Measurements from ENCODE around the gene FBXO41.

Gene FBXO41

GRCh38 chr2:73223821-73224220, 60.5 kb downstream of the FBXO41 start:
- 90 to 92% methylated on average over 4 of the region's 4 CpGs for WGBS, 2 experiments (ENCODE audit: insufficient coverage in 2 of 2)
- Histone ChIP-seq H3K4me3 (ENCODE audit: extremely low read depth, insufficient read depth, low read length, poor library complexity, severe bottlenecking) (no peak overlapping the region), H3K36me3 (ENCODE audit: control insufficient read depth, insufficient read depth, low read length) (peaks cover 83% of the 10 kb centered on the region), H3K27ac (ENCODE audit: low read depth, low read length, severe bottlenecking) (no peak overlapping the region), H3K4me1 (ENCODE audit: control insufficient read depth, insufficient read depth, low read length, poor library complexity, severe bottlenecking) (no peaks in the 10 kb centered on the region), H3K9me3 (ENCODE audit: control insufficient read depth, low read length) (no peaks in the 10 kb centered on the region)

- Histone ChIP-seq H3K9me3 (ENCODE audit: control insufficient read depth, low read length) (no peaks in the 10 kb centered on the region), H3K36me3 (ENCODE audit: control insufficient read depth, insufficient read depth, low read length) (peaks cover 42% of the 10 kb centered on the region), H3K4me3 (ENCODE audit: extremely low read depth, insufficient read depth, low read length, poor library complexity, severe bottlenecking) (no peak overlapping the region), H3K4me1 (ENCODE audit: control insufficient read depth, insufficient read depth, low read length, poor library complexity, severe bottlenecking) (peaks cover 8% of the 10 kb centered on the region), H3K27ac (ENCODE audit: low read depth, low read length, severe bottlenecking) (no peak overlapping the region)
These were observed 66.0 kb downstream of the FBXO41 start for GRCh38 chr2:73218298-73218697.

- WGBS, 2 experiments (ENCODE audit: insufficient coverage in 2 of 2): 100% methylated on average over 1 of the region's 2 CpGs; no CpG with 5 or more reads in 1 of the 2 experiments
- no peak overlapping the region for H3K4me3 ChIP-seq (ENCODE audit: extremely low read depth, insufficient read depth, low read length, poor library complexity, severe bottlenecking)
- H3K4me1 ChIP-seq (ENCODE audit: control insufficient read depth, insufficient read depth, low read length, poor library complexity, severe bottlenecking): peaks cover 9% of the 10 kb centered on the region
- no peaks in the 10 kb centered on the region for H3K9me3 ChIP-seq (ENCODE audit: control insufficient read depth, low read length)
- no peak overlapping the region for H3K27ac ChIP-seq (ENCODE audit: low read depth, low read length, severe bottlenecking)
- peaks cover 37% of the 10 kb centered on the region for H3K36me3 ChIP-seq (ENCODE audit: control insufficient read depth, insufficient read depth, low read length)
These were observed 66.5 kb downstream of the FBXO41 start for GRCh38 chr2:73217826-73218225.

- H3K4me3 ChIP-seq (ENCODE audit: extremely low read depth, insufficient read depth, low read length, poor library complexity, severe bottlenecking): no peak overlapping the region
- peaks cover 31% of the 10 kb centered on the region for H3K36me3 ChIP-seq (ENCODE audit: control insufficient read depth, insufficient read depth, low read length)
- WGBS, 2 experiments (ENCODE audit: insufficient coverage in 2 of 2): 94 to 95% methylated on average over 3 to 4 of the region's 5 CpGs
- no peak overlapping the region for H3K27ac ChIP-seq (ENCODE audit: low read depth, low read length, severe bottlenecking)
- peaks cover 10% of the 10 kb centered on the region for H3K4me1 ChIP-seq (ENCODE audit: control insufficient read depth, insufficient read depth, low read length, poor library complexity, severe bottlenecking)
- no peaks in the 10 kb centered on the region for H3K9me3 ChIP-seq (ENCODE audit: control insufficient read depth, low read length)
These were observed 67.1 kb downstream of the FBXO41 start for GRCh38 chr2:73217160-73217559.

GRCh38 chr2:73215254-73215653, 69.0 kb downstream of the FBXO41 start:
- WGBS, 2 experiments (ENCODE audit: insufficient coverage in 2 of 2): 67 to 88% methylated on average over 1 to 3 of the region's 4 CpGs
- H3K36me3 ChIP-seq (ENCODE audit: control insufficient read depth, insufficient read depth, low read length): peaks cover 12% of the 10 kb centered on the region
- peak overlapping the region; percentile 82 for H3K4me3 ChIP-seq (ENCODE audit: extremely low read depth, insufficient read depth, low read length, poor library complexity, severe bottlenecking)
- H3K27ac ChIP-seq (ENCODE audit: low read depth, low read length, severe bottlenecking): no peak overlapping the region
- peaks cover 13% of the 10 kb centered on the region for H3K4me1 ChIP-seq (ENCODE audit: control insufficient read depth, insufficient read depth, low read length, poor library complexity, severe bottlenecking)
- H3K9me3 ChIP-seq (ENCODE audit: control insufficient read depth, low read length): no peaks in the 10 kb centered on the region

- H3K4me3 ChIP-seq (ENCODE audit: extremely low read depth, insufficient read depth, low read length, poor library complexity, severe bottlenecking): peak within 1 kb of the TSS; percentile 82
- H3K9me3 ChIP-seq (ENCODE audit: control insufficient read depth, low read length): no peaks in the 10 kb centered on the region
- peak within 1 kb of the TSS; percentile 87 for H3K27ac ChIP-seq (ENCODE audit: low read depth, low read length, severe bottlenecking)
- H3K4me1 ChIP-seq (ENCODE audit: control insufficient read depth, insufficient read depth, low read length, poor library complexity, severe bottlenecking): peaks cover 13% of the 10 kb centered on the region
- WGBS, 2 experiments (ENCODE audit: insufficient coverage in 2 of 2): 0% methylated on average over 55 to 57 of the region's 64 CpGs
- H3K36me3 ChIP-seq (ENCODE audit: control insufficient read depth, insufficient read depth, low read length): peaks cover 5% of the 10 kb centered on the region
These were observed 69.9 kb downstream of the FBXO41 start, which contains the start of gene SMYD5 for GRCh38 chr2:73214120-73215035. Gene SMYD5 (plus strand): TSS chr2:73214245. CDS start chr2:73214267, 22 bp downstream.

GRCh38 chr2:73212448-73213176, 71.7 kb downstream of the FBXO41 start:
- no peaks in the 10 kb centered on the region for H3K9me3 ChIP-seq (ENCODE audit: control insufficient read depth, low read length)
- 42 to 53% methylated on average over 17 to 18 of the region's 20 CpGs for WGBS, 2 experiments (ENCODE audit: insufficient coverage in 2 of 2)
- peak overlapping the region; percentile 41 for H3K27ac ChIP-seq (ENCODE audit: low read depth, low read length, severe bottlenecking)
- no peak overlapping the region for H3K4me3 ChIP-seq (ENCODE audit: extremely low read depth, insufficient read depth, low read length, poor library complexity, severe bottlenecking)
- peaks cover 13% of the 10 kb centered on the region for H3K4me1 ChIP-seq (ENCODE audit: control insufficient read depth, insufficient read depth, low read length, poor library complexity, severe bottlenecking)
- H3K36me3 ChIP-seq (ENCODE audit: control insufficient read depth, insufficient read depth, low read length): no peaks in the 10 kb centered on the region

- Histone ChIP-seq H3K4me1 (ENCODE audit: control insufficient read depth, insufficient read depth, low read length, poor library complexity, severe bottlenecking) (peaks cover 13% of the 10 kb centered on the region), H3K9me3 (ENCODE audit: control insufficient read depth, low read length) (no peaks in the 10 kb centered on the region), H3K4me3 (ENCODE audit: extremely low read depth, insufficient read depth, low read length, poor library complexity, severe bottlenecking) (no peak overlapping the region), H3K27ac (ENCODE audit: low read depth, low read length, severe bottlenecking) (peak overlapping the region; percentile 41), H3K36me3 (ENCODE audit: control insufficient read depth, insufficient read depth, low read length) (no peaks in the 10 kb centered on the region)
- WGBS, 2 experiments (ENCODE audit: insufficient coverage in 2 of 2): 76 to 85% methylated on average over 7 of the region's 7 CpGs
These were observed 72.2 kb downstream of the FBXO41 start for GRCh38 chr2:73212098-73212447.

GRCh38 chr2:73210696-73211095, 73.6 kb downstream of the FBXO41 start:
- no peak overlapping the region for H3K4me3 ChIP-seq (ENCODE audit: extremely low read depth, insufficient read depth, low read length, poor library complexity, severe bottlenecking)
- 83 to 93% methylated on average over 4 to 5 of the region's 6 CpGs for WGBS, 2 experiments (ENCODE audit: insufficient coverage in 2 of 2)
- no peaks in the 10 kb centered on the region for H3K9me3 ChIP-seq (ENCODE audit: control insufficient read depth, low read length)

GRCh38 chr2:73210019-73210418, 74.3 kb downstream of the FBXO41 start:
- H3K4me1 ChIP-seq (ENCODE audit: control insufficient read depth, insufficient read depth, low read length, poor library complexity, severe bottlenecking): peaks cover 9% of the 10 kb centered on the region
- WGBS, 2 experiments (ENCODE audit: insufficient coverage in 2 of 2): 90 to 91% methylated on average over 4 of the region's 4 CpGs
- no peak overlapping the region for H3K27ac ChIP-seq (ENCODE audit: low read depth, low read length, severe bottlenecking)
- H3K4me3 ChIP-seq (ENCODE audit: extremely low read depth, insufficient read depth, low read length, poor library complexity, severe bottlenecking): no peak overlapping the region
- H3K36me3 ChIP-seq (ENCODE audit: control insufficient read depth, insufficient read depth, low read length): no peaks in the 10 kb centered on the region
- no peaks in the 10 kb centered on the region for H3K9me3 ChIP-seq (ENCODE audit: control insufficient read depth, low read length)

More at GRCh38 chr2:73210696-73211095, 73.6 kb downstream of the FBXO41 start:
- Histone ChIP-seq H3K4me1 (ENCODE audit: control insufficient read depth, insufficient read depth, low read length, poor library complexity, severe bottlenecking) (peaks cover 13% of the 10 kb centered on the region), H3K36me3 (ENCODE audit: control insufficient read depth, insufficient read depth, low read length) (no peaks in the 10 kb centered on the region), H3K27ac (ENCODE audit: low read depth, low read length, severe bottlenecking) (no peak overlapping the region)

All from mesodermal cell (in vitro differentiated cells).